Measurements from ENCODE around the gene RASA4. TPM values are rescaled to one million over a fixed set of nuclear protein-coding genes. Genes with fewer than 3 reads are reported as not detected.
"Not testable (repeated sequence)": the region's sequence is repeated elsewhere in the genome, so short reads cannot be mapped to it uniquely, and the experiment has no call there.

The RASA4 gene
- total and polyA plus RNA-seq, 9 of the 15 experiments (the other 6 are each of a cell fraction or from before 2014, with no cell fraction given), result 0.36 to 10.9 (median 2.8) TPM

- TSS peak; percentile 94 for BruUV-seq (replicated peaks)
- POLR2A ChIA-PET; CTCF ChIA-PET (ENCODE audit: low intra/inter-chr PET ratio): not testable (repeated sequence)
Observed at GRCh38 chr7:102604431-102605145, 12.0 kb downstream of the RASA4 start.

DNA sequence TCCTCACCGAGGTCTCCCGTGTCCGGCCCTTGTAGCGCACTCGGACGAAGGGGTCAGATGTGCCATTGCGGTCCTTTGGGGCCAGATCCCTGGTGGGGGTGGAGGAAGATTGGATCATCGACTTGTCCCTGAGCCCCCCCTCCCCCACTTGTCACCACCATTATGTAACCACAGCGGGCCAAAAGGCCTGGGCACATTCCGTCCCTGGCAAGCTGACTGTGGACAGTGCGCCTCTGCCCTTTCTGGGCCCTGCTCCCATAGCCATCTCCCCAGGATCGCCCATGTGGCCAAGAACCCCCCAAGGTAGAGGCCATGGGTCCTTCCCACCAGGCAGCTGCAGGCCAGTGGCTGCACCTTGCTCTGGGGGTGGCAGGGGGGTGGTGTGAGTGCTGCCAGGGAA lies 14.2 kb downstream of the RASA4 start:
- CTCF ChIA-PET (ENCODE audit: low intra/inter-chr PET ratio); H3K27me3 ChIP-seq (ENCODE audit: control insufficient read depth in 2 of 2, insufficient read depth in 2 of 2, low read length in 2 of 2); DNase-seq (ENCODE audit: extremely low read depth in 1 of 4, low spot score in 3 of 4); intact Hi-C loops (cut with micrococcal nuclease); FAIRE-seq; H2AFZ ChIP-seq (ENCODE audit: low read depth, low read length); H3K27ac ChIP-seq (ENCODE audit: extremely low read depth, low read depth, low read length); H3K4me2 ChIP-seq (ENCODE audit: insufficient read depth, low read length); ATAC-seq; H3K79me2 ChIP-seq (ENCODE audit: control insufficient read depth, insufficient read depth, low read length); H3K9ac ChIP-seq (ENCODE audit: insufficient read depth in 1 of 2, low read depth in 2 of 2, low read length in 2 of 2); H3K9me3 ChIP-seq (replicated peaks; ENCODE audit: control insufficient read depth, insufficient read depth, low read depth, low read length); POLR2A ChIA-PET; H3K4me1 ChIP-seq (replicated peaks in 1 of 2; ENCODE audit: control insufficient read depth in 2 of 2, insufficient read depth in 2 of 2, low read length in 2 of 2); H4K20me1 ChIP-seq (replicated peaks; ENCODE audit: control insufficient read depth, insufficient read depth, low read length); BruUV-seq (replicated peaks); in situ Hi-C loops (cut with MboI); H3K9me1 ChIP-seq (ENCODE audit: control insufficient read depth, insufficient read depth, low read length); H3K4me3 ChIP-seq; H3K36me3 ChIP-seq (ENCODE audit: control insufficient read depth, insufficient read depth, low read length): not testable (repeated sequence)
- no CpG with 5 or more reads among the region's 12 CpGs for WGBS (ENCODE audit: insufficient coverage, low coverage, missing lambda C conversion rate)

More at GRCh38 chr7:102604431-102605145, 12.0 kb downstream of the RASA4 start:
- H3K4me1 ChIP-seq (replicated peaks in 1 of 2; ENCODE audit: control insufficient read depth in 2 of 2, insufficient read depth in 2 of 2, low read length in 2 of 2); H2AFZ ChIP-seq (ENCODE audit: low read depth, low read length); FAIRE-seq; DNase-seq (ENCODE audit: extremely low read depth in 1 of 4, low spot score in 3 of 4); H4K20me1 ChIP-seq (replicated peaks; ENCODE audit: control insufficient read depth, insufficient read depth, low read length); H3K79me2 ChIP-seq (ENCODE audit: control insufficient read depth, insufficient read depth, low read length); H3K9ac ChIP-seq (ENCODE audit: insufficient read depth in 1 of 2, low read depth in 2 of 2, low read length in 2 of 2); H3K27me3 ChIP-seq (ENCODE audit: control insufficient read depth in 2 of 2, insufficient read depth in 2 of 2, low read length in 2 of 2); H3K4me3 ChIP-seq; H3K36me3 ChIP-seq (ENCODE audit: control insufficient read depth, insufficient read depth, low read length); in situ Hi-C loops (cut with MboI); intact Hi-C loops (cut with micrococcal nuclease); H3K4me2 ChIP-seq (ENCODE audit: insufficient read depth, low read length); H3K27ac ChIP-seq (ENCODE audit: extremely low read depth, low read depth, low read length); H3K9me1 ChIP-seq (ENCODE audit: control insufficient read depth, insufficient read depth, low read length); H3K9me3 ChIP-seq (replicated peaks; ENCODE audit: control insufficient read depth, insufficient read depth, low read depth, low read length): not testable (repeated sequence)
- TF ChIP-seq MNT (conservative IDR thresholded peaks at IDR 0.05) (peak in 1 of 2 experiments; percentile 44; a peak in 2 of 4 replicates), EP400 (IDR thresholded peaks at IDR 0.05) (peak; percentile 25; the same call in 1 of the 2 replicates)
- WGBS (ENCODE audit: insufficient coverage, low coverage, missing lambda C conversion rate), result no CpG with 5 or more reads among the region's 19 CpGs
- peak; percentile 87 for ATAC-seq

GRCh38 chr7:102599699-102600098 lies 16.9 kb downstream of the RASA4 start:
- CTCF ChIA-PET (ENCODE audit: low intra/inter-chr PET ratio); POLR2A ChIA-PET; H3K9ac ChIP-seq (ENCODE audit: insufficient read depth in 1 of 2, low read depth in 2 of 2, low read length in 2 of 2); H4K20me1 ChIP-seq (replicated peaks; ENCODE audit: control insufficient read depth, insufficient read depth, low read length); BruUV-seq (replicated peaks); H2AFZ ChIP-seq (ENCODE audit: low read depth, low read length); ATAC-seq; H3K79me2 ChIP-seq (ENCODE audit: control insufficient read depth, insufficient read depth, low read length); H3K9me3 ChIP-seq (replicated peaks; ENCODE audit: control insufficient read depth, insufficient read depth, low read depth, low read length); H3K4me3 ChIP-seq; FAIRE-seq; H3K27me3 ChIP-seq (ENCODE audit: control insufficient read depth in 2 of 2, insufficient read depth in 2 of 2, low read length in 2 of 2); H3K9me1 ChIP-seq (ENCODE audit: control insufficient read depth, insufficient read depth, low read length); H3K4me1 ChIP-seq (replicated peaks in 1 of 2; ENCODE audit: control insufficient read depth in 2 of 2, insufficient read depth in 2 of 2, low read length in 2 of 2); H3K36me3 ChIP-seq (ENCODE audit: control insufficient read depth, insufficient read depth, low read length); in situ Hi-C loops (cut with MboI); intact Hi-C loops (cut with micrococcal nuclease); H3K4me2 ChIP-seq (ENCODE audit: insufficient read depth, low read length); DNase-seq (ENCODE audit: extremely low read depth in 1 of 4, low spot score in 3 of 4); H3K27ac ChIP-seq (ENCODE audit: extremely low read depth, low read depth, low read length): not testable (repeated sequence)
- no CpG with 5 or more reads among the region's 9 CpGs for WGBS (ENCODE audit: insufficient coverage, low coverage, missing lambda C conversion rate)

All from K562 (cell line).